ENCODE measurements around the gene TUSC2.

Gene TUSC2, protein sequence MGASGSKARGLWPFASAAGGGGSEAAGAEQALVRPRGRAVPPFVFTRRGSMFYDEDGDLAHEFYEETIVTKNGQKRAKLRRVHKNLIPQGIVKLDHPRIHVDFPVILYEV

DNA sequence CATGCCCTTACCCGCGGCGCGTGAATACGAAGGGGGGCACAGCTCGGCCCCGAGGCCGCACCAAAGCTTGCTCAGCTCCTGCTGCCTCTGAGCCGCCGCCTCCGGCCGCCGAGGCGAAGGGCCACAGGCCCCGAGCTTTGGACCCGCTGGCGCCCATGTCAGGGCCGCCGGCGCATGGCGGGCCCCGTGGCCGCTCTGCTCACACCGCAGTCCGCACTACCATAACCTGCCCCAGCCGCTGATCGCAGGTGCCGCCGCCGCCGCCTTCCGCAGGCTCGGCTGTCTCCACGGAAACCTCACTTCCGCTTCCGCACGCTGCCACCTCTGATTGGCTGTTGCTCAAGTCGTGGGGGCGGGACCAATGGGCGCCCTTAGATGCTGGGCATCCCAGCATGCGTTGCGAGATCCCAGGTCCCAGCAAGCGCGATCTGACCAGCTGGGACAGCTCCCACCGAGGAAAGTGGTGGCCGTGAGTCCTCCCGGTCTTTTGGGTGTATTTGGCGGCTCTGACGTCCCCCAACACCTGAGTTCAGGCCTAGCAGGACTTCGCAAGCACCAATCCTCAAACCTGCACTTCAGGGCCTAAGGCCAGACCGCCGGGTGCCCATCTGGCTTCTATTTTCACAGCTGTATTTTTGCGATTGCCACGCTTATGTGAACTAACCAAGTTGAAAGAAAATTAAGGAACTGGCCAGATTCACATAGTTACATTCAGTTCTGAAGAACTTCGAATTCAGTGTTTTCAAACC is at the start of gene TUSC2:
Gene TUSC2, minus strand, starts transcription at position 281 of the 749 bp plus-strand sequence. Its CDS starts 124 bp downstream, at position 157.
- DNase-seq: peak; percentile 86

DNA sequence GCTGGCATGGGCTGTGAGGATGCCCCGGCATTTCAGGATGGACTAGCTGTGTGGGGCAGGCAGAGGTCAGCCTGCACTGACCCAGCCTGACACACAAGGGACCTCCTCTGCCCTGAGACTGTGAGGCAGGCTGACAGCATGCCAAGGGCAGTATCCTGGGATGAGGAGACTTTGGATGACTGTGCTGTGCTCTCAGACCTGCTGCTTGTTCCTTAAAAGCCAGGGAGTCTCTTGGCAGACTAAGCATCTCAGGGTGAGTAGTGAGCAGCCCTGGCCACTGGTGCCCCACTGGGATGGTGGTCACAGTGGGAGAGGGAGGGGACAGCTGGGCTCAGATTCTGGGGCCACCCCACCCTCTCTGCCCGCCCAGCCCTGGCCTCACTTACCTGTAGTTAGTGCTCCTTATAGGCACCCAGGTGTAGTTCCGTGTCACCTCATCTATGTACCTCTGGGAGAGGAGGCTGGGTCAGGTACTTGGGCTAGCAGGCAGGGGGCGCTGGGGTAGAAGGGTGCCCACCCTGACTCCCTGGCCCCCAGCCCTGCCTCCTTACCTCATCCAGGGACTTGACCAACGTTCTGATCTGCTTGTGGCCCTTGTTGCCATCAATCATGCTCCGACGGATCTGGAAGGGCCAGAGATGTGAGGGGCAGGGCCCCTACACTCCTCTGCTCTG is 47.4 kb upstream of the TUSC2 start:
- no peak for DNase-seq

DNA sequence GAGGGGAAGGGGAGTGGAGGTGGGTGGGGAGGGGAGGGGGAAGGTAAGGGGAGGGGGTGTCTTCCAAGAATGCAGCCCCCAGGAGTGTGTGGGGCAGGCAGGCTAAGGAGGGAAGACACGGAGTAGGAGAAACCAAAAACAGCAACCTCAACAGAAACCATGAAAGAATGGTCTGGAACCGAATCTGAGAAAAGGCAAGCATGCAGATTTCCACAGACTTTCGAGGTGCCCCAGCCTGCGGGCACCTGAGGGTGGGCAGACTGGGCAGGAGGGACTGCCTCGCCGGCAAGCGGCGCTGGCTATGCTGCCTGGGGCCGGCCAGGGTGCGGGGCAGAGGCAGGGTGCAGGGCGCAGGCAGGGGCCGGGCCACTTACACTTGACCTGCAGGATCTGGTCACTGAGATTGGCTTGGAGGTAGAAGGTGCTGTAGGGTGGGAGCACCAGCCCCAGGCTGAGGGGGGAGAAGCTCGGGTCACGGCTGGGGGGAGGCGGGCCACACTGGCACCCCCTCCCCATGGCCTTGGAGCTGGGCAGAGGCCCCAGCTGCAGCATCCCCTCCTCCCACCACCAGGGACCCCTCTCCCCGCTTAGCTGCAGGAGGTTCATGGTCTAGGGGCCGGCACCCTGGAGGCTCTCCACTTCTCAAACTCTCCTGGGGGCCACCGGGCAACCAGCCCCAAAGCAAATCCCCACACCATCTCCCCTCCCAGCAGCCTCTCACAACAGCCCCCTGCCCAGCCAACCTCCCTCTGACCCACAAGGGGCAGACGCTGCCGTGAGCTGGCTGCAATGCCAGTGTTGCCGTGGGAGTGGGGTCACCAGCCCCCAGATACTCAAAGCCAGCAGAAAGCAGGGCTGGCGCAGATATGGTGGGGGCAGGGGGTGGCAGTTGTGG is 46.6 kb upstream of the TUSC2 start:
- no peak for DNase-seq

DNA sequence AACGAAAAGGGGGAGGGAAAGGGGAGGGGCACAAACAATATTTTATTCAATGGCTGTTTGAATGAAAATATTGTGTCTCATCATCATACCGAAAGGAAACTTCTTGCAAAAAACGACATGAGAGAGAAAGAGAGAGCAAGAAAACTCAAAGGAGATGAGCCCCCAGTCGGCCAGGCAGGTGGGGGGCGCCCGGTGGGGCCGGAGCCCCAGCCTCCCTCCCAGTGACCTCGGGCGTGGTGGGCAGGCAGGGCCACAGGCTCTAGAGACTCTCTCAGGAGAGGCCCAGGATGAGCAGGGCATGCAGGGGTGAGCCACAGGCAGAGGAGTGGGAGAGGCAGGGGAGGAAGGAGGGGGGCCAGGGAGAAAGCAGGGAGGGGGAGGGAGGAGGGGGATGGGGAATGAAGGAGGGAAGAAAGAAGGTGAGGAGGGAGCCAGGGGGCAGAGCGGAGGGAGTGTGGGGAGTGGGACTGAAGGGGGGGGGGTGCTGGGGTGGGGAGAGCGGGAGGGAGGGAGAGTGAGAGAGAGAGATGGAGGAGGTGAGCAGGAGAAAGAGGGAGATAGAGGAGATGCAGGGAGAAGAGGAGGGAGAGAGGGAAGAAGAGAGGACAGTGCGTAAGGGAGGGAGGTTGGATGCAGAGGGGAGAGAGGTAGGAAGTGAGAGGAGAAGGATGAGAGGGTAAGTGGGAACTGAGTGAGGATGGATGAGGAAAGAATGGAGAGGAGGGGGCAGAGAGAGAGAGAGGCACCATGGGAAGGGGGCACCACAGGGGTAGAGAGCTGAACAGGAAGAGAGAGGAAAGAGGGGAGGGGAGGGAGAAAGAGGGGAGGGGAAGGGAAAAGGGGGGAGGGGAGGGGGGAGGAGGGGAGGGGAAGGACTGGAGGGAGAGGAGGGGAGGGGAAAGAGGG is 45.4 kb upstream of the TUSC2 start:
- DNase-seq: no peak

DNA sequence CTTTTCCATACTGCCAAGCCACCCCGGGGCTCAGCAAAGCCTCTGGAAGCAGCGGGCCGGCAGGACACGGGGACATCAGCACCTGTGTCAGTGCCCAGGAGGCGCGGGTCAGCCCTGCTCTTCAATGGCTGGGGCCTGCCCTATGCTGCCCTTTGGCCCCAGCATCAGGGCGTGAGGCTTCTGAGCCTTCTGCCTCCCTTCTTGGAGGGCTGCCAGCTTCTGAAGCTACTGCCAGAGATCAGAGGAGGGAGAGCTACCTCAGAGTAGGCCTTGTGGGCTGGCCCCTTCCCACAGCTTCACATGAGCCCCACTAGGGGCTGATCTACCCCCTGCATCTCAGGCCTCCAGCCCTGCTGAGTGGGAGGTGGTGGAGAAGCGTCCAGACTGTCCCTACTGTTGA is 44.3 kb upstream of the TUSC2 start:
- DNase-seq: no peak

DNA sequence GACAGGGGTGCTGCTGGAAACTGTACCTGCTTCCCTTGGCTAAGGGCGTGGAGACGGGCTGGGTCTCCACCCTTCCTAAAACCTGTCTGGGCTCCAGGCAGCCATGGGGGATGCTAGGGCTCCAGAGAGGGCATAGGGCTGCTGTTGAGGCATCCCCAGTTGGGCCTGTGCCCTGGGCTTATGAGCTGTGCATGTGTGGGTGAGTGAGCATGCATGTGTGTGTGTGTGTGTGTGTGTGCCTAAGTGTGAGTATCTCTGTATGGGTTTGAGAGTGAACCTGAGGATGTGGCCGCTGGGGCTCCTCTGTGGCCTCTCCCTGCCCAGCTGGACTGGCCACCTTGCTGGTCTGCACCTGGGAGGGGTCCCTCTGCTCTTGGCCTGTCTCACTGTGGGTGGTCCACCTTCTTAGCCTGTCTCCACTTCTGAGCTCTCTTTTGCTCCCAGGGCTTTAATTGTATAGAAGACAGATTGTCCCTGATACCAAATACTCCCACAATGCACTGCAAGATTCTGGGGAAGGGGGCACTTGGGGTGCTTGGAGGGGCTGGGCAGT is 43.2 kb upstream of the TUSC2 start:
- DNase-seq: no peak

DNA sequence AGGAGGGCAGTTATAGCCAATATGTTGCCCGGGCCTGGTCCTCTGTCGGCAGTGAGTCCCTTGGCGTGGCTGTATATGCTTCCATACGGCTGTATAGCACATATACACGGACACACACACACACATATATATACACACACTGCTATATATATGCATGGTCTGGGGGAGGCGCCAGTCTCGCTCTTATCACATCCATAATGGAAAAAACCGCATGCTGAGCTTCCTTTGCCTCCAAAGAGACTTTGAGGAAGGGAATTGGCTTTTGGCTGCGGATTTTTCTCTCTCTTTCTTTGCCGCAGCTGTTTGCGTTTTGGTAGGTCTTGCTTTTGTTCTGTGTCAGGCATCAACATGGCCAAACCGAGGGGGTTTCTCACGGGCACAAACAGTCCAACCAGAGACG is 42.6 kb upstream of the TUSC2 start:
- DNase-seq: no peak

DNA sequence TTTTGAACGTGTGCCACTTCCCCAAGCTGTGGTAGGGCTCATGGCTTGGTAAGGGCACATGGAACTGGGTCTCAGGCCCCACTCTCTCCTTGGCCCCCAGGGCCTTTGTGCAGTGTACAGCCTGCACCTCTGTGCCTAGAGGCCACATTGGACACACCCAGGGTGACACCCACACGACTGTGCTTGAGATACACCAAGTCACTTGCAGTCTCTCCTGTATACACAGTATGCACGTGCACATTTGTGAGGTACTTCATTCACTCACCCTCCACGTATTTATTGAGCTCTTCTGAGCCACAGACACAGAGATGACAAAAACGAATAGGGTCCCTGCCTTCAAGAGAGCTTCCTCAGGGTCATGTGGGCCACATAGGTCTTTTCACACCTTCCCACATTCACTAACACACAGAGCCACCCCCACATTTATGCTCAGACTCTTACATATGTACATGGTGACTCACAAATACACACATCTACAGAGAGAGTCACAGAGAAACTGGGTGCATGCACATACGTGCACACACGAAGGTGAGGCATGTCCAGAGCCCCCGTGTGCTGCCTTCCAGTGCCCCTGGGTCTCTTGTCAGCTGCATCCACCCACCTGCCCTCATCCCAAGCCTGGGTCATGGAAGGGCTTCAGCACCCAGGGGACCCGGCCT is 41.1 kb upstream of the TUSC2 start:
- no peak for DNase-seq

DNA sequence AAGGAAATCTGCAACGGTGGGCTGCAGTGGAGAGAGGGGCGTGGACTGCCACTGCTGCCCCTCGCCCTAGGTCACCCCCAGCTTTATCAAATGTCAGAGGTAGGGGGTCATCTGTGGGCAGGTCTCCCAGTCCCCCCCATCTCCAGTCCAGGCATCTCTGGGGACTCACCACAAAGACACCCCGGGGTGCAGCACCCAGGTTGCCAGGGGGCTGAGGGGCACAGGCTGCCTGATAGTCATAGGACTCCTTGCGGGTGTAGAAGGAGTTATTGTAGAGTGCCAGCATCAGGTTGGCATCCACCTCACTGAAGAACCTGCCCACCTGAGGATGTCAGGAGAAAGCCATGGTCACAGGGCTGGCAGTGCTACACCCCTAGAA is 37.8 kb upstream of the TUSC2 start:
- DNase-seq: no peak

DNA sequence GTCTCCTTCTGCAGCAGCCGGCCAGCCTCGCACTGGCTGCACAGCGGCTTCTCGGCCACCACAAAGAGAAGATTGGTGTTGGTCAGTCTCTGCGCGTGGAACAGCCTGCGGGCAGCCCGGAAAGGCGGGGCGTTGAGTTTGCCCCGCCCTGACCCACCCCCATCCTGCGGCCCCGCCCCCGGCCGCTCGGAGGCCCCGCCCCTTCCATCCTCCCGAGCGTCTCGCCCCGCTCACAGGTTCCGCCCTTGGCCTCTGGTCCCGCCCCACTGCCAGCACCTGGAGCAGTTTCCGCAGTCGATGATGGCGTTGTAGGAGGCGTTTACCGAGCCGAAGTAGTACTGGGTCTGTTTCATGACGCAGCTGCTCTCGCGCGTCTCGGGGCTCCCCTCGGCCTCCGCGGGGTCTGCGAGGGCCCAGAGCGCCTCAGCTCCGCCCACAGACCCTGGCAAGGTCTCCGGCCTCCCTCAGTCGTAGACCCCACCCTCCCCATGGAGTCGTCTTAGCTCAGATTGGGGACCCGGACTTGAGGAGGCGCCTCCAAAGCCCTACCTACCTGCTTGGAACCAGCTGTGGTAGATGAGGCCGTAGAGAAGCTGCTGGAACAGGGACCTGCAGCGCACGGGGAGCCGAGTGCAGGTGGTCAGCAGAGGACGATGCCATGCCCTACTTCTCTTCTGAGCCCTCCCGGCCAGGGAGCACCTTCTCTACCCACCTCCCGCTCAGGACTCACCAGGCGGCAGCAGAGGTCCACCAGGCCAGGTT is 37.2 kb upstream of the TUSC2 start:
- DNase-seq: no peak

DNA sequence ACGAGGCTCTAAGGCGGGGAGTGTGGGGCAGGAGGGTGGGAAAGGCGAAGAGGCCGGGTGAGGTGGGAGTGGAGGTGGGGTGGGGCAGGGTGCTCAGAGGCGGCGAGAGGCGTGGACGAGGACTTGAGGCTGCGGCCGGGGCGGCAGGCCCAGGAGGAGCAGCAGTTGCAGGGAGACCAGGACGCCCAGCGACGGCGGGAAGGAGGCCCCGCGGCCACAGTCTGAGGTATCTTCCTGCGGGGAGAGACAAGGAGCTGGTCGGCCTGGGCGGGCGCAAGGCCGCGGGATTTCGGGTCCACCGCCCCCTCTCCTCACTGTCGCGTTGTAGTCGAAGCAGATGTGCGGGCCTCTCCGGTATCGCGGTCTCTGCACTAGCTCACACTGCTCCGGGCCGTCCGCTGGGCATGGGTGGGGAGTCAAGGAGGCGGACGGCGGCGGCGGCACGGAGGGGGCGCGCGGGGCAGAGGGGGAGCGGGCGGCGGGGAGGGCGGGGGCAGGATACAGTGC is 36.6 kb upstream of the TUSC2 start:
- no peak for DNase-seq

DNA sequence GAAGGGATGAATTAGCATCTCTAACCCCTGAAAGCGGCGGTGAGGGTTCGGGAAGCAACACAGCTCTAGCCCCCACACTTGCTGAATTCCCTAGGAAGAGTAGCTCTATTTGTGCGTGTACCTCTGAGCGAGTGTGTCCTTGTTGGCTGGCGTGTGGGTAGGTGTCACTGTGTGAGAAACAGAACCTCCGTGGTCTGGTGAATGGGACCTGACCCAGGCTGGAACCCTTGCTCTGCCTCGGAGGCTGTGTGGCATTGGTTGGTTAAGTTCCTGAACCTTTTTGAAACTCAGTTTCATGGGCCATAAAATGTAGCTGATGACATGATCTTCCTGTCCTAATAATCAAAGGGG is 31.7 kb upstream of the TUSC2 start:
- DNase-seq: no peak

DNA sequence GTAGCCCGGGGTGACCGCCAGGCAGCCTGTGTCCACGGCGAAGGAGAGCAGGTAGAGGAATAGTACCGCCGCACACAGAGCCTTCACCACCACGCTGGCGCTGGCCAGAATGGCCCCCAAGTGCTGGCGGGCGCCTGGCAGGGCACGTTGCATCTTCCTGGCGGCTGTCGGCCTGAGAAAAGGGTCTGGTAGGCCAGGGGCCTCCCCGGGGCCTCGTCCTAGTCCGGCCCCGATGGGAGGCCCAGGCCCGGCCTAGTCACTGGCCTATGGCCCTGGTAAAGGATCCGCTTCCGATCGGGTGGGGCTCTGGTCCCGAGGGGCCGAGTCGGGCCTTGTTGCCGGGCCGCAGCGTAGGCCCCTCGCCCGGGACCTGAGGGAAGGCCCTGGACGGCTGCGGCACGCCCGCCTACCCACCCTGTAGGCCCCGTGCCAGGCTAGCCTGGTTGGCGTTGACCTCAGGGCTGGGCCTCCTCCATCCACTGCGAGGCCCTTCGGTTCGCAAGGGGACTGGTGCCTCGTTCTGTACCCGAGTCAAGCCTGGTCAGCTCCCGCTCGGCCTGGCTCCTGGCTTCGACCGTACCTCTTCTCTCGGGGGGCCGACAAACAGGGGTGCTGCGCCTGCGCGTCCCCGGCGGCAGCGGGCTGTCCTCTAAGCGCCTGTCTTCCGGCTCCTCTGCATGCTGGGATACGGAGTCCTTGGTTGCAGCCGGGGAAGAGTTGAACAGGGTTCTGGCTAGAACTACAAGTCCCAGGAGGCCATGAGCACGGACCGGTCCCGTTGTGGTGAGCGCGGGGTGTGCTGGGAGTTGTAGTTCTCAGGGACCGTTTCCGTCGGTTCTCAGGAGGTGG is 31.1 kb upstream of the TUSC2 start, which contains the start of gene TMEM115:
Gene TMEM115, minus strand, starts transcription at position 611 of the 849 bp plus-strand sequence. Its CDS starts 458 bp downstream, at position 153.
- peak; percentile 93 for DNase-seq

DNA sequence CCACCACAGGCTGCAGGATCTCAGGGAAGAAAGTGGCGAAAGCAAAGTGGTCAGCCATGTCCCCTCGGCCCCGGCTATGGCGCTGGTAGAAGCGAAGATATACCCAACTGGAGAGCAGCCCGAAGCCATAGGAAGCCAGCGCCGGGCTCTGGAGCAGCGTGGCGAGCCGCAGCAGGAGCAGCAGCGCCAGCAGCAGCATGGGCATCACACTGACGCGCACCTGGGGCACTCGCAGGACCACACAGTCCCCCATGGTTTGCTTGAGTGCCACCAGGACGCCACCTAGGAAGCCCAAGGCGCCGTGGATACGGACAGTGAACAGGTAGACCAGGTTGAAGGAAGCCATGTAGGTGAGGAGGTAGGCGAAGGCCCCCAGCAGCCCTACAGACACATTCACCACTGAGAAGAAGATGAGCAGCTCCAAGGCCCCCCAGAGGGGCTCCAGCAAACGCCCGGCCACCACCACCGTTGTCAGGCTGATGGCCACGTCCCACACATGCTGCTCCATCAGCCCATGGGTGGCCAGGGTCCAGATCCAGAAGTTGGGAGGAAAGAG is 30.4 kb upstream of the TUSC2 start:
- no peak for DNase-seq

DNA sequence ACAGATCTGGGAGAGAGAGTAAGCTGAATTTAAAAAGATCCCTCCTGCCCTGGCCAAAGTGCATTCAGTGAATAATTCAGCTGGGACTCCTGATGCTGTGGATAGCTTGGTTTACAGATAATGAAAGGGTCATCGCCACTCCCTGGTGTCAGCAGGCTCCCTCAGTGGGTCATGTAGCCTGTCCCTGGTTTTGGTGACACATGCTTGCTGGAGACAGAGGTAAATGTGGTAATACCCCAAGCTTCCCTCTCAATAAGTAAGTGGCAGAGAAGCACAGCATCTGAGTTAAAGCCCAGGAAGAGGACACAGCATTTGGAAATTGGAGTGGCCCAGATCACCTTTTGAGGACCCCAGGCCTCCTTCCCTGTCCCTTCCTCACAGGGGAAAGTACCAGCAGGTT is 29.5 kb upstream of the TUSC2 start:
- DNase-seq: no peak

DNA sequence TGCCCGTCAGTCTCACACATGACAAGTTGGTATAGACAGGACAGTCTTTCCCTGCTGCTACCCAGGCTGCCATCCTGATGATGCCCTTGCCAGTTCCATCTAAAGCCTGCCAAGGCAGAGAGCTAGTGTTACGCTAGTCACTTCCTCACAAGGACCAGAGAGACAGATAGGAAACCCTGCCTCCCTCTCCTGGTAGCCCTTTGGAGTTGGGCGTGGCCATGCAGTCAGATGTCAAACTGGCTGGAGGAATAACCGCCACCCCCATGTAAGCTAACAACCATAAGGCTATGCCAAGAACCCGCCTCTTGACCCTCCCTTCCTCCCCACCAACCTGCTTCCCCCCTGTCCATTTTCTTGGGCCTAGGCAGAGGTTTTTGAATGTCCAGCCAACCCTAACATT is 28.5 kb upstream of the TUSC2 start:
- DNase-seq: no peak

DNA sequence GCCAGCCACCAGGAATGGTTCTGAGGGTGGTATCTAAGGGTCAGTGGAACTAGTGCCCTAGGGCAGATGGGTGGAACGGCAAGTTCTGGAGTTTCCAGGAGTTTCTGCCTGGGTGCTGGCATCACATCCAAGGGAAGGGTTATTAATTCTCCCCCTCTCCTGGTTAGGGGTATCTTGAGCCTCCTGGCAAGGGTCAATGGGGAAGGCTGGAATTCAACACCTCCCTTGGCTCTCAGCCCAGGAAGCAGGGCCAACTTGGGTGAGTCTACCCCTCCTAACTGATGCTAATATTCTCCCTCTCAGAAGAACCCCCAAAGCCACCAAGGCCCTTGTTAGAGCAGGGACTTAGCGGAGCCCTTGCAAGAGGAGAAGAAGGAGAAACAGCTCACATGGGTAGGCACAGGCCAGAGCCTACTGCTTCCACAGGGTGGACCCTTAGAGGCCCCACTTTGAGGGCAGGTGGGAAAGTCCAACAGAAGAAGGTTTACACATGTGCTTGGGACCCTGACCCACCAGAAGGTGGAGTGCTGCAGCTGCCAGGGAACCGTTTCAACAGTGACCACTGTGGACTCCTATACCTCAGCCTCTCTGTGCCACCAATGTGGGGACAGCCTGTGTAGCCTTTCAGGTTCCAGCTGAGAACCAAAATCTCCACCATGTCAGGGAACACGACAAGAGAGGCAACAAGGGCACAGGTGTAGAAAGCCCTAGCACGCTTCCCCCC is 28.0 kb upstream of the TUSC2 start:
- no peak for DNase-seq

DNA sequence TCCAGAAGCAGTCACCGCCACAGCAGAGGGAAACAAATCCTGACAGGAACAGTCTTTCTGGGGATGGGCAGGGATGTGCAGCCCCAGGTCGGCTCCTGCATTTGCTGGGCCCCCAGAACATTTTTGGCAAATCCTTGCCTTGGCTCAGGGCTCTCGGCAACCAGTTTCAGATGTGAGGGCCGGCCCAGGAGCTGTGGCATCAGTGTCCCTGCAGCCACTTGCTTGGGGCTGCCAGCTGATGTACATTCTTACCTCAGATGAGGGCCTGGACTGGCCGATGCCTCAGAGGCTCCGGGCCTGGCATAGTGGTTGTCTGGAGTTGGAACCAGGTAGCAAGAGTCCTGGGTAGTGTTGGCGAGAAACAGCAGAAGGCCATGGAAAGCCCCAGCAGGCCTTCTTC is 26.8 kb upstream of the TUSC2 start:
- DNase-seq: no peak
